Measurements from ENCODE around the gene SNRNP48. TPM values are rescaled to one million over a fixed set of nuclear protein-coding genes. Genes with fewer than 3 reads are reported as not detected.

The SNRNP48 gene
- total RNA-seq, 1 experiment from 2014 or later = 29.1 TPM

DNA sequence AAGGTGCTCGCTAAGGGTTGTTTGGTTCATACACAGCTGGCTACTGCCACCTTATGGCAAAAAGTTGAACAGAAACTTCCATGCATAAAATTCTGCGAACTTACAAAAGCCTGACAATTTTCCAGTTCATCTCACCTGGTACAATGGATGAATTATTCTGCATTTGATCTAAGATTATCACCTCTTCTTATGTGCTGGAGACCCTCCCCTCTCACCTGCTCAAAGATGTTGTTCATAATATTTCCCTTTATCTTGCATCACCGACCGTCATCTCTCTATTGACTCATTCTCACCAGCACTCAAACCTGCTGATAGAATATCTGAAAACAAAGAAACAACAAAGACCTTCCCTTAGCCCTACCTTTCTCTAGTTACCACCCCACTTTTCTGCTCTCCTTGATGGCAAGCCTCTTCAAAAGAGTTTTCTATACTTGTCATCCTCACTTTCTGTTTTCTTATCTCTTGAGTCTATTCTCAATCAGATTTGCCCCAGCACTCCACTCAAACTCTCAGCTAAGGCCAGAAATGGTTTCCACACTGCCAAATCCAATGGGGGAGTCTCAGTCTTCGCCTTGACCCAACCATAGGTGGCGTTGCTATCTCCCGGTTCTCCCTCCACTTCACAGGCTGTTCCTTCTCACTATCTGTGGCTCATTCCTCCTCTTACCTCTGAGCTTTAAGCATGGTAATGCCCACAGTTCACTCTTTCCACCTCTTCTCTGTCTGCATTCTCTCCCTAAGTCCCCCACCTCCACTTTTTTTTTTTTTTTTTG lies 25.8 kb downstream of the SNRNP48 start:
- ChIA-PET CTCF (interaction anchor here (0.7 to 2.3 kb wide), 4 partner anchors 291 to 858 kb away, joined by 3 to 10 read pairs (median 4); no protein-coding TSS in a partner anchor), POLR2A (no interaction called here)
- Mint-ChIP-seq H3K27ac (ENCODE audit: unreplicated experiment) (peak overlapping the region; percentile 10), H3K4me1 (ENCODE audit: low read depth, unreplicated experiment) (peaks cover 13% of the 10 kb centered on the region), H3K9me3 (ENCODE audit: unreplicated experiment) (no peaks in the 10 kb centered on the region), H3K4me3 (ENCODE audit: unreplicated experiment) (peak overlapping the region; percentile 40), H3K27me3 (ENCODE audit: insufficient read depth, unreplicated experiment) (no peaks in the 10 kb centered on the region), H3K36me3 (ENCODE audit: insufficient read depth, unreplicated experiment) (peaks cover 30% of the 10 kb centered on the region)
- no peaks in the 10 kb centered on the region for H3K9me3 ChIP-seq
- no peak overlapping the region for H3K4me3 ChIP-seq (ENCODE audit: low read depth, low read length)
- H3K36me3 ChIP-seq (ENCODE audit: control insufficient read depth, insufficient read depth, low read length) = no peaks in the 10 kb centered on the region
- no TSS peak for BruUV-seq (replicated peaks)
- peak in 1 of 2 experiments; percentile 69 for DNase-seq
- intact Hi-C loops (cut with micrococcal nuclease; ENCODE audit: unreplicated experiment) = loop anchor here (1.0 kb wide), 3 partner anchors 190 to 339 kb away; no protein-coding TSS in a partner anchor
- no peaks in the 10 kb centered on the region for H3K27me3 ChIP-seq (replicated peaks; ENCODE audit: control insufficient read depth, insufficient read depth, low read length)
- TF ChIP-seq, protein P1, sequence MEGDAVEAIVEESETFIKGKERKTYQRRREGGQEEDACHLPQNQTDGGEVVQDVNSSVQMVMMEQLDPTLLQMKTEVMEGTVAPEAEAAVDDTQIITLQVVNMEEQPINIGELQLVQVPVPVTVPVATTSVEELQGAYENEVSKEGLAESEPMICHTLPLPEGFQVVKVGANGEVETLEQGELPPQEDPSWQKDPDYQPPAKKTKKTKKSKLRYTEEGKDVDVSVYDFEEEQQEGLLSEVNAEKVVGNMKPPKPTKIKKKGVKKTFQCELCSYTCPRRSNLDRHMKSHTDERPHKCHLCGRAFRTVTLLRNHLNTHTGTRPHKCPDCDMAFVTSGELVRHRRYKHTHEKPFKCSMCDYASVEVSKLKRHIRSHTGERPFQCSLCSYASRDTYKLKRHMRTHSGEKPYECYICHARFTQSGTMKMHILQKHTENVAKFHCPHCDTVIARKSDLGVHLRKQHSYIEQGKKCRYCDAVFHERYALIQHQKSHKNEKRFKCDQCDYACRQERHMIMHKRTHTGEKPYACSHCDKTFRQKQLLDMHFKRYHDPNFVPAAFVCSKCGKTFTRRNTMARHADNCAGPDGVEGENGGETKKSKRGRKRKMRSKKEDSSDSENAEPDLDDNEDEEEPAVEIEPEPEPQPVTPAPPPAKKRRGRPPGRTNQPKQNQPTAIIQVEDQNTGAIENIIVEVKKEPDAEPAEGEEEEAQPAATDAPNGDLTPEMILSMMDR (IDR thresholded peaks at IDR 0.05; ENCODE audit: insufficient read depth in 1 of 2, low read depth in 1 of 2, low read length in 1 of 2, severe bottlenecking in 1 of 2, unreplicated experiment in 1 of 2) = peak; percentile 73 to 76
- peaks cover 6% of the 10 kb centered on the region; the same call in 1 of the 2 replicates for H3K4me1 ChIP-seq

DNA sequence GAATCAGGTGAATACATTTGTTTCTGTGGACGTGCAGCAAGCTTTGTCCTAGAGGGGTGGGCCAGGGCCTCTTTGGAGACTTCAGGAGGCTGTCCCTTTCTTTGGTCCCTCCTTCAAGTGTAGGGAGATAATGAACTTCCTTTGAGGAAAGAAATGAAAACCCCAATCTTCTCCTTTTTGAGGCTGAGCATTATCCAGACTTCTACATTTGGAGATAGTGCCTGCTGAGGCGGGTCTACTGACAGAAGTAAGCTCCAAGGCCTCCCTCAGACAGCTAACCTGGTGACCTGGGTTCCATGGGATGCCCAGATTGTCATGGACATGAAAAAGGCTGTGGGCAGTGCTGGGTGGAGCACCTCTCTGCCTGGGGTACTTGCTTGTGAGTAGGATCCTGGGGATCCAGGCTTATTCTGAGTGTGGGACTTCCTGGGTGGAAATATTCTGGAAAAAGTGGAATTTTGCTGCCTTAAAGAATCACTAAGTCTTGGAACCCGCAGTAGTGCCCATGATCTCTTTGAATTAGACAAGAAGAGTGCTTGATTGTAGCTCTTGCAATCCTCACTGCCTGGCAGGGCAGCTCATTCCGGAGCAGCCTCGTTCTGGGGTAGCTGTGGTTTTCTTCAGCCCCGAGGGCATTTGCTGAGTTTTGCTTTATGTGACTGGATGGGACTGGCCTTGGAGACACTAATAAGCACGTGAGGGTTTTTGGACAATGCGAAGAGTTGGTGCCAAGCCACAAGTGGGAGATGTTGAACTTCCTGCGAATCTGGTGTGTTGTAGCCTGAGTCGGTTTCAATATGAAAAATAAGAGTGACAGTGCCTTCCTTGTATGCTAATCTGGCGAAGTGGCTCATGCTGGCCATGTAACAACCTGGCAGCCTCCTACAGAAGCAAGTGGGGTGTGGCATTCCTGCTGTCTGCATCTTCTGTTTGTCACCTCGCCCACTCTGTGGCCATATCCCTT lies 28.1 kb downstream of the SNRNP48 start:
- Mint-ChIP-seq H3K4me3 (ENCODE audit: unreplicated experiment) (no peak overlapping the region), H3K9me3 (ENCODE audit: unreplicated experiment) (no peaks in the 10 kb centered on the region), H3K4me1 (ENCODE audit: low read depth, unreplicated experiment) (peaks cover 13% of the 10 kb centered on the region), H3K27ac (ENCODE audit: unreplicated experiment) (no peak overlapping the region), H3K27me3 (ENCODE audit: insufficient read depth, unreplicated experiment) (no peaks in the 10 kb centered on the region), H3K36me3 (ENCODE audit: insufficient read depth, unreplicated experiment) (peaks cover 14% of the 10 kb centered on the region)
- no peaks in the 10 kb centered on the region for H3K36me3 ChIP-seq (ENCODE audit: control insufficient read depth, insufficient read depth, low read length)
- no TSS peak for BruUV-seq (replicated peaks)
- POLR2A ChIA-PET = no interaction called here
- no peaks in the 10 kb centered on the region for H3K27me3 ChIP-seq (replicated peaks; ENCODE audit: control insufficient read depth, insufficient read depth, low read length)
- intact Hi-C loops (cut with micrococcal nuclease; ENCODE audit: unreplicated experiment) = no loop called here
- no peak for DNase-seq
- H3K4me3 ChIP-seq (ENCODE audit: low read depth, low read length) = no peak overlapping the region
- TF ChIP-seq, protein P1 (IDR thresholded peaks at IDR 0.05; ENCODE audit: insufficient read depth in 1 of 2, low read depth in 1 of 2, low read length in 1 of 2, severe bottlenecking in 1 of 2, unreplicated experiment in 1 of 2) = no peak
- H3K4me1 ChIP-seq = peaks cover 6% of the 10 kb centered on the region; the same call in 1 of the 2 replicates
- CTCF ChIA-PET = interaction anchor here (2.3 kb wide), 1 partner anchor 342 kb away, joined by 10 read pairs; no protein-coding TSS in a partner anchor
- H3K9me3 ChIP-seq = no peaks in the 10 kb centered on the region

DNA sequence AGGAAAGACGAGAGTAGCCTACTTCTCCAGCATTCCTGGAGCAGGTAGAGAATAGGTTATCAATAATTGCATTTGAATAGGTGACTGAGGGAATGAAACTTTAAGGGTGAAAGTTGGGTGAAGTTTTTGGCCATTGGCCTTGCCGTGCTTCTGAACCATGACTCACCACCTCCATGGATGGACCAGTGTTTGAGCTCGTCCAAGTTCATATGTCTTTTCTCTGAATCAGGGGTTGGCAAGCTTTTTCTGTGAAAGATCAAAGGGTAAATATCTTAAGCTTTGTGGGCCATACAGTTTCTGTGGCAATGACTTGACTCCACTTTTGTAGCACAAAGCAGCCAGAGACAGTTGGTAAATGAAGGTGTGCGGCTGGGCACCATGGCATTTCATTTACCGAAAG lies 31.8 kb downstream of the SNRNP48 start:
- Mint-ChIP-seq H3K9me3 (ENCODE audit: unreplicated experiment) (no peaks in the 10 kb centered on the region), H3K36me3 (ENCODE audit: insufficient read depth, unreplicated experiment) (peaks cover 3% of the 10 kb centered on the region)

More for the DNA sequence above, 31.8 kb downstream of the SNRNP48 start:
- Histone ChIP-seq H3K36me3 (ENCODE audit: control insufficient read depth, insufficient read depth, low read length) (no peaks in the 10 kb centered on the region), H3K4me1 (no peaks in the 10 kb centered on the region), H3K4me3 (ENCODE audit: low read depth, low read length) (no peak overlapping the region), H3K9me3 (no peaks in the 10 kb centered on the region), H3K27me3 (replicated peaks; ENCODE audit: control insufficient read depth, insufficient read depth, low read length) (no peaks in the 10 kb centered on the region)
- Mint-ChIP-seq H3K4me3 (ENCODE audit: unreplicated experiment) (no peak overlapping the region), H3K4me1 (ENCODE audit: low read depth, unreplicated experiment) (no peaks in the 10 kb centered on the region), H3K27me3 (ENCODE audit: insufficient read depth, unreplicated experiment) (peaks cover 2% of the 10 kb centered on the region), H3K27ac (ENCODE audit: unreplicated experiment) (no peak overlapping the region)
- TF ChIP-seq, protein P1 (IDR thresholded peaks at IDR 0.05; ENCODE audit: insufficient read depth in 1 of 2, low read depth in 1 of 2, low read length in 1 of 2, severe bottlenecking in 1 of 2, unreplicated experiment in 1 of 2) = no peak
- ChIA-PET POLR2A (no interaction called here), CTCF (no interaction called here)
- DNase-seq = no peak
- no TSS peak for BruUV-seq (replicated peaks)
- intact Hi-C loops (cut with micrococcal nuclease; ENCODE audit: unreplicated experiment) = no loop called here

Measured in Caco-2 (cell line).